ENCODE results near the gene NSUN7.

- TF ChIP-seq CTCF (IDR thresholded peaks at IDR 0.05; ENCODE audit: poor library complexity, severe bottlenecking) = no peak
- TF ChIP-seq EZH2 (IDR thresholded peaks at IDR 0.05; ENCODE audit: borderline replicate concordance, insufficient read depth, low read length, poor library complexity, severe bottlenecking) = no peak
- TF ChIP-seq EP300 (conservative IDR thresholded peaks at IDR 0.05; ENCODE audit: poor library complexity, severe bottlenecking) = no peak
- TF ChIP-seq RAD21 (conservative IDR thresholded peaks at IDR 0.05) = no peak
- TF ChIP-seq REST (IDR thresholded peaks at IDR 0.05; ENCODE audit: borderline replicate concordance) = no peak
- TF ChIP-seq POLR2AphosphoS5 (IDR thresholded peaks at IDR 0.05) = no peak
Measured at GRCh38 chr4:40769266-40769665, 19.5 kb downstream of the NSUN7 start.

All from neural cell (in vitro differentiated cells).